ENCODE measurements around the gene COBL. TPM values are rescaled to one million over a fixed set of nuclear protein-coding genes. Genes with fewer than 3 reads are reported as not detected.
A peak's percentile ranks its signal among the peaks of the same experiment; 100 is the strongest.

The COBL gene
- total RNA-seq, 1 donor from 2014 or later, result under 0.01 TPM

GRCh38 chr7:51124321-51124720 is 192.3 kb downstream of the COBL start:
- DNase-seq (ENCODE audit: low read depth in 2 of 2), result no peak

- peak in 1 of 2 donors; percentile 41 for DNase-seq (ENCODE audit: low read depth in 2 of 2)
Observed at GRCh38 chr7:51123322-51124019, 193.1 kb downstream of the COBL start.

- DNase-seq (ENCODE audit: low read depth in 2 of 2), result peak; percentile 53 to 94
Observed at GRCh38 chr7:51121931-51122425, 194.6 kb downstream of the COBL start.

GRCh38 chr7:51121036-51121790 is 195.4 kb downstream of the COBL start:
- DNase-seq (ENCODE audit: low read depth in 2 of 2), result no peak

GRCh38 chr7:51118628-51119027 is 198.0 kb downstream of the COBL start:
- no peak for DNase-seq (ENCODE audit: low read depth in 2 of 2)

- DNase-seq (ENCODE audit: low read depth in 2 of 2), result no peak
Observed at GRCh38 chr7:51114501-51114900, 202.1 kb downstream of the COBL start.

GRCh38 chr7:51113962-51114361 is 202.6 kb downstream of the COBL start:
- no peak for DNase-seq (ENCODE audit: low read depth in 2 of 2)

- no peak for DNase-seq (ENCODE audit: low read depth in 2 of 2)
Observed at GRCh38 chr7:51113560-51113959, 203.0 kb downstream of the COBL start.

GRCh38 chr7:51111241-51111940 is 205.2 kb downstream of the COBL start:
- DNase-seq (ENCODE audit: low read depth in 2 of 2), result no peak

- DNase-seq (ENCODE audit: low read depth in 2 of 2), result no peak
Observed at GRCh38 chr7:51108134-51108533, 208.5 kb downstream of the COBL start.

GRCh38 chr7:51104278-51104677 is 212.3 kb downstream of the COBL start:
- DNase-seq (ENCODE audit: low read depth in 2 of 2), result no peak

- DNase-seq (ENCODE audit: low read depth in 2 of 2), result no peak
Observed at GRCh38 chr7:51103718-51104117, 212.9 kb downstream of the COBL start.

GRCh38 chr7:51102828-51103227 is 213.8 kb downstream of the COBL start:
- no peak for DNase-seq (ENCODE audit: low read depth in 2 of 2)

GRCh38 chr7:51101111-51101757 is 215.4 kb downstream of the COBL start:
- DNase-seq (ENCODE audit: low read depth in 2 of 2), result no peak

- no peak for DNase-seq (ENCODE audit: low read depth in 2 of 2)
Observed at GRCh38 chr7:51090411-51090810, 226.2 kb downstream of the COBL start.

- DNase-seq (ENCODE audit: low read depth in 2 of 2), result no peak
Observed at GRCh38 chr7:51085034-51085692, 231.4 kb downstream of the COBL start.

GRCh38 chr7:51084121-51084520 is 232.5 kb downstream of the COBL start:
- no peak for DNase-seq (ENCODE audit: low read depth in 2 of 2)

- no peak for DNase-seq (ENCODE audit: low read depth in 2 of 2)
Observed at GRCh38 chr7:51082940-51083533, 233.6 kb downstream of the COBL start.

- no peak for DNase-seq (ENCODE audit: low read depth in 2 of 2)
Observed at GRCh38 chr7:51082096-51082840, 234.3 kb downstream of the COBL start.

- no peak for DNase-seq (ENCODE audit: low read depth in 2 of 2)
Observed at GRCh38 chr7:51081270-51081890, 235.2 kb downstream of the COBL start.

All from dermis microvascular lymphatic vessel endothelial cell (primary cell).